ENCODE results near the gene CAMK4.

Gene CAMK4

DNA sequence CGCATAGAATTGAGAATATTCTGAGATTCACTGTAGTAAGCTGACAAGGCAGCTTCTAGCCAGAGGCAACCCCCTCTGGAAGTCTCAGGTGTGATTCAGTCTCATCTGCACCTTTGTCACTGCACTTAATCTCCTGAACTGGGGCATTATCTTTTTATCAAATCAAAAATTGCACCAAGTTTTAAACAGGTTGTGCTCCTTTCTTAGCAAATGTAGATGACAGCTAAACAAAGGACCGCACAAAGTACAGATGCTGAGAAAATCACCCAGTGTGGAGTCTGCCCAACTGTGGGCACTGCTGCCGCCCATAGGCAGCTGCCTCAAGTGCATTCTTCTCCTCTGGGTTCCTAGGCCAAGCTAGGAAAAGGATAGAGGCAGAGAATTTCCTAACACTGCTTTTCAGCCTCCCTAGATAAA, 237.1 kb downstream of the CAMK4 start:
- Histone ChIP-seq H3K36me3 (ENCODE audit: insufficient read depth, low read length) (no peaks in the 10 kb centered on the region), H3K4me1 (ENCODE audit: insufficient read depth, low read length) (peaks cover 8% of the 10 kb centered on the region), H3K27me3 (ENCODE audit: insufficient read depth, low read length) (no peaks in the 10 kb centered on the region), H2AFZ (ENCODE audit: low read depth, low read length) (no peak overlapping the region), H3K4me3 (ENCODE audit: low read length) (no peak overlapping the region), H3K9me3 (ENCODE audit: low read length) (peaks cover 2% of the 10 kb centered on the region)

- Histone ChIP-seq H3K4me1 (ENCODE audit: insufficient read depth, low read length) (peaks cover 5% of the 10 kb centered on the region), H3K27me3 (ENCODE audit: insufficient read depth, low read length) (no peaks in the 10 kb centered on the region), H2AFZ (ENCODE audit: low read depth, low read length) (no peak overlapping the region), H3K4me3 (ENCODE audit: low read length) (no peak overlapping the region), H3K36me3 (ENCODE audit: insufficient read depth, low read length) (no peaks in the 10 kb centered on the region), H3K9me3 (ENCODE audit: low read length) (peaks cover 2% of the 10 kb centered on the region)
Measured at GRCh38 chr5:111461934-111462333, 237.8 kb downstream of the CAMK4 start.

DNA sequence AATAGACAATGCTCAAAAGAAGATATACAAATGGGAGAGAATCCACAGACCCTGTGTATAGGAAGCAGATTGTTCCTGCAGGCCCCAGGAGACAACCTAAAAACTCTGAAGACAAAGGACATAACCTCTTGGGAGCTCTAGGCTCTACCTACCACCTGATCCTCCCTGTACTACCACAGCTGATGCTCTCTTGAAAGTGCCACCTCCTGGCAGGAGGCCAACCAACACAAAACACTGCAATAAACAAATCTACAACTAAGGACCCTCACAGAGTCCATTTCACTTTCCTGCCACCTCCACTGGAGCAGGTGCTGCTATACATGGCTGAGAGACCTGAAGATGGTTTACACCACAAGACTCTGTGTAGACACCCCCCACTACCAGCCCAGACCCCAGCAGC, 239.1 kb downstream of the CAMK4 start:
- H3K36me3 ChIP-seq (ENCODE audit: insufficient read depth, low read length): no peaks in the 10 kb centered on the region
- H3K4me1 ChIP-seq (ENCODE audit: insufficient read depth, low read length): no peaks in the 10 kb centered on the region
- peaks cover 2% of the 10 kb centered on the region for H3K9me3 ChIP-seq (ENCODE audit: low read length)
- H3K27me3 ChIP-seq (ENCODE audit: insufficient read depth, low read length): no peaks in the 10 kb centered on the region
- H3K4me3 ChIP-seq (ENCODE audit: low read length): no peak overlapping the region
- H2AFZ ChIP-seq (ENCODE audit: low read depth, low read length): no peak overlapping the region

- H3K4me3 ChIP-seq (ENCODE audit: low read length): no peak overlapping the region
- no peaks in the 10 kb centered on the region for H3K36me3 ChIP-seq (ENCODE audit: insufficient read depth, low read length)
- no peak overlapping the region for H2AFZ ChIP-seq (ENCODE audit: low read depth, low read length)
- H3K27me3 ChIP-seq (ENCODE audit: insufficient read depth, low read length): no peaks in the 10 kb centered on the region
- no peaks in the 10 kb centered on the region for H3K4me1 ChIP-seq (ENCODE audit: insufficient read depth, low read length)
- H3K9me3 ChIP-seq (ENCODE audit: low read length): peaks cover 1% of the 10 kb centered on the region
Measured at GRCh38 chr5:111469293-111469896, 245.2 kb downstream of the CAMK4 start.

- Histone ChIP-seq H2AFZ (ENCODE audit: low read depth, low read length) (no peak overlapping the region), H3K4me1 (ENCODE audit: insufficient read depth, low read length) (no peaks in the 10 kb centered on the region), H3K27me3 (ENCODE audit: insufficient read depth, low read length) (no peaks in the 10 kb centered on the region), H3K36me3 (ENCODE audit: insufficient read depth, low read length) (no peaks in the 10 kb centered on the region), H3K9me3 (ENCODE audit: low read length) (no peaks in the 10 kb centered on the region), H3K4me3 (ENCODE audit: low read length) (no peak overlapping the region)
Measured at GRCh38 chr5:111469903-111470302, 245.7 kb downstream of the CAMK4 start.

DNA sequence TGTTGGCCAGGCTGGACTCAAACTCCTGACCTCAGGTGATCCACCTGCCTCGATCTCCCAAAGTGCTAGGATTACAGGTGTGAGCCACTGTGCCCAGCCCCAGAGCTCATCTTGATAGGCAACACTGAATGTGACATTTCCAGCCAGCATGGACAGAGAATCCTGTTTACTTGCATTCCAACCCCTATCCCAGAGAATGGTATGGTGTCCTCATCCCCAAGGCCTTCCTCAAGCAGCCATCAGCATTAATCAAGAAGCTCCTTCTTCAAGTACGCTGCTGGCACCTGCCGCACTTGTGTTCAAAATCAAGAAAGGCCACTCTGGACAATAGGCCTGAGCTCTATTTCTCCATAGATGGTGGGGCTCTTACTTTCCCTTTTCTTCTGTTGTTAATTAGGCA, 247.9 kb downstream of the CAMK4 start:
- Histone ChIP-seq H3K4me3 (ENCODE audit: low read length) (no peak overlapping the region), H3K27me3 (ENCODE audit: insufficient read depth, low read length) (no peaks in the 10 kb centered on the region), H3K9me3 (ENCODE audit: low read length) (no peaks in the 10 kb centered on the region), H3K36me3 (ENCODE audit: insufficient read depth, low read length) (no peaks in the 10 kb centered on the region), H2AFZ (ENCODE audit: low read depth, low read length) (no peak overlapping the region), H3K4me1 (ENCODE audit: insufficient read depth, low read length) (no peaks in the 10 kb centered on the region)

- Histone ChIP-seq H3K4me1 (ENCODE audit: insufficient read depth, low read length) (peaks cover 2% of the 10 kb centered on the region), H3K9me3 (ENCODE audit: low read length) (no peaks in the 10 kb centered on the region), H2AFZ (ENCODE audit: low read depth, low read length) (no peak overlapping the region), H3K4me3 (ENCODE audit: low read length) (no peak overlapping the region), H3K36me3 (ENCODE audit: insufficient read depth, low read length) (no peaks in the 10 kb centered on the region), H3K27me3 (ENCODE audit: insufficient read depth, low read length) (no peaks in the 10 kb centered on the region)
Measured at GRCh38 chr5:111472579-111472978, 248.4 kb downstream of the CAMK4 start.

GRCh38 chr5:111478266-111478665, 254.1 kb downstream of the CAMK4 start:
- no peaks in the 10 kb centered on the region for H3K36me3 ChIP-seq (ENCODE audit: insufficient read depth, low read length)
- no peaks in the 10 kb centered on the region for H3K9me3 ChIP-seq (ENCODE audit: low read length)
- no peaks in the 10 kb centered on the region for H3K27me3 ChIP-seq (ENCODE audit: insufficient read depth, low read length)
- H2AFZ ChIP-seq (ENCODE audit: low read depth, low read length): no peak overlapping the region
- no peak overlapping the region for H3K4me3 ChIP-seq (ENCODE audit: low read length)
- peaks cover 3% of the 10 kb centered on the region for H3K4me1 ChIP-seq (ENCODE audit: insufficient read depth, low read length)

GRCh38 chr5:111478898-111479297, 254.7 kb downstream of the CAMK4 start:
- H3K4me3 ChIP-seq (ENCODE audit: low read length): no peak overlapping the region
- H3K4me1 ChIP-seq (ENCODE audit: insufficient read depth, low read length): peaks cover 3% of the 10 kb centered on the region
- no peaks in the 10 kb centered on the region for H3K36me3 ChIP-seq (ENCODE audit: insufficient read depth, low read length)

GRCh38 chr5:111480346-111480745, 256.2 kb downstream of the CAMK4 start:
- Histone ChIP-seq H3K9me3 (ENCODE audit: low read length) (no peaks in the 10 kb centered on the region), H3K27me3 (ENCODE audit: insufficient read depth, low read length) (no peaks in the 10 kb centered on the region), H3K4me1 (ENCODE audit: insufficient read depth, low read length) (peaks cover 3% of the 10 kb centered on the region), H3K4me3 (ENCODE audit: low read length) (no peak overlapping the region), H3K36me3 (ENCODE audit: insufficient read depth, low read length) (no peaks in the 10 kb centered on the region), H2AFZ (ENCODE audit: low read depth, low read length) (no peak overlapping the region)

More at GRCh38 chr5:111478898-111479297, 254.7 kb downstream of the CAMK4 start:
- no peak overlapping the region for H2AFZ ChIP-seq (ENCODE audit: low read depth, low read length)
- H3K9me3 ChIP-seq (ENCODE audit: low read length): no peaks in the 10 kb centered on the region
- no peaks in the 10 kb centered on the region for H3K27me3 ChIP-seq (ENCODE audit: insufficient read depth, low read length)

GRCh38 chr5:111486055-111486454, 261.9 kb downstream of the CAMK4 start:
- no peaks in the 10 kb centered on the region for H3K27me3 ChIP-seq (ENCODE audit: insufficient read depth, low read length)
- H3K9me3 ChIP-seq (ENCODE audit: low read length): no peaks in the 10 kb centered on the region
- H3K4me1 ChIP-seq (ENCODE audit: insufficient read depth, low read length): no peaks in the 10 kb centered on the region
- no peaks in the 10 kb centered on the region for H3K36me3 ChIP-seq (ENCODE audit: insufficient read depth, low read length)
- H3K4me3 ChIP-seq (ENCODE audit: low read length): no peak overlapping the region
- no peak overlapping the region for H2AFZ ChIP-seq (ENCODE audit: low read depth, low read length)

GRCh38 chr5:111486926-111487325, 262.7 kb downstream of the CAMK4 start:
- H3K27me3 ChIP-seq (ENCODE audit: insufficient read depth, low read length): no peaks in the 10 kb centered on the region
- H3K4me3 ChIP-seq (ENCODE audit: low read length): no peak overlapping the region
- H2AFZ ChIP-seq (ENCODE audit: low read depth, low read length): no peak overlapping the region
- H3K4me1 ChIP-seq (ENCODE audit: insufficient read depth, low read length): no peaks in the 10 kb centered on the region
- H3K9me3 ChIP-seq (ENCODE audit: low read length): no peaks in the 10 kb centered on the region
- no peaks in the 10 kb centered on the region for H3K36me3 ChIP-seq (ENCODE audit: insufficient read depth, low read length)

DNA sequence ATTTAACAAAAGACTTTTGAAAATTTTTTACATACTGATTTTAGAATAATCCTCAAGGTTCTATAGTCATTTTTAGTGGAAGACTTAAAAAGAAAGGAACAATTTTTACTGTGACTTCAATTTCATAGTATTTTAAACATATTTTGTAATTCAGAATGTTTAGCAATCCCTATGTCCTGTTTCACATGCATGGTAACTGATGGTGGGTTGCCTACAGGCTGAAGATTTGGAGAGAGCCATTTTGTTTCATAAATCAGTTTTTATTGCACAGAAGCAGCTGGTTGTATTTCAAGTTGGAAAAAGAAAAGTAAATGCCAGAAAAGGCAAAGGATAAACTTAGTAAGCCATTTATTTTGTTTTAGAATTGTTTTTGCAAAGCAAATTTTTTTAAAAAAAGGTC, 264.2 kb downstream of the CAMK4 start:
- no peak overlapping the region for H2AFZ ChIP-seq (ENCODE audit: low read depth, low read length)
- H3K27me3 ChIP-seq (ENCODE audit: insufficient read depth, low read length): no peaks in the 10 kb centered on the region
- no peak overlapping the region for H3K4me3 ChIP-seq (ENCODE audit: low read length)
- H3K36me3 ChIP-seq (ENCODE audit: insufficient read depth, low read length): no peaks in the 10 kb centered on the region
- H3K9me3 ChIP-seq (ENCODE audit: low read length): no peaks in the 10 kb centered on the region
- H3K4me1 ChIP-seq (ENCODE audit: insufficient read depth, low read length): no peaks in the 10 kb centered on the region

- H3K27me3 ChIP-seq (ENCODE audit: insufficient read depth, low read length): no peaks in the 10 kb centered on the region
- H3K36me3 ChIP-seq (ENCODE audit: insufficient read depth, low read length): peaks cover 17% of the 10 kb centered on the region
- H2AFZ ChIP-seq (ENCODE audit: low read depth, low read length): no peak overlapping the region
- no peak overlapping the region for H3K4me3 ChIP-seq (ENCODE audit: low read length)
- no peaks in the 10 kb centered on the region for H3K4me1 ChIP-seq (ENCODE audit: insufficient read depth, low read length)
- no peaks in the 10 kb centered on the region for H3K9me3 ChIP-seq (ENCODE audit: low read length)
Measured at GRCh38 chr5:111493031-111493430, 268.8 kb downstream of the CAMK4 start.

Data from neuron (in vitro differentiated cells).